Cerebellar nuclear complex (tissue), 1 donor: ENCODE data around the gene MYL6B.

Experiments
- DNase-seq, 2 experiments: peaks; one replicate each; lab custom pipeline; 2025; lab: John Stamatoyannopoulos, UW

MYL6B gene

GRCh38 chr12:56122637-56123036 lies 29.8 kb upstream of the MYL6B start:
- no peak for DNase-seq

DNA sequence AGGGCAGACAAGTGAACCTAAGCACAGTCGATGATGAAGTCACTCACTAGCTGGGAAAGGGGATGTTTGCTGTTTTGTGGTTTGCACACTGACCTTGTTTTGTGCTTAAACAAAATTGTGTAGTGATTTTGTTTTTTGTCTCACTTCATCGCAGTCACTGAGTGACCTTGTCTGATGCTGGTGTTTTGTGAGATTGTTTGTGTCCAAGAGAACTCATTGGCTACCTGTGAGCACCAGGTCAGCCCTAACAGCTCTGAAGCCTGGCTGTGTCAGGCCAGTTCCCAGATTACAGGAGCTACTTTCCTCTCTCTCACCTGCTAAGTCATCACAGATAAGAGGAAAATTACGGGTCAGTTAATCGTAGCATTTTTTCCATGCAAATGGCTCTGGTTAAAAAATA lies 28.3 kb upstream of the MYL6B start:
- DNase-seq: no peak

DNA sequence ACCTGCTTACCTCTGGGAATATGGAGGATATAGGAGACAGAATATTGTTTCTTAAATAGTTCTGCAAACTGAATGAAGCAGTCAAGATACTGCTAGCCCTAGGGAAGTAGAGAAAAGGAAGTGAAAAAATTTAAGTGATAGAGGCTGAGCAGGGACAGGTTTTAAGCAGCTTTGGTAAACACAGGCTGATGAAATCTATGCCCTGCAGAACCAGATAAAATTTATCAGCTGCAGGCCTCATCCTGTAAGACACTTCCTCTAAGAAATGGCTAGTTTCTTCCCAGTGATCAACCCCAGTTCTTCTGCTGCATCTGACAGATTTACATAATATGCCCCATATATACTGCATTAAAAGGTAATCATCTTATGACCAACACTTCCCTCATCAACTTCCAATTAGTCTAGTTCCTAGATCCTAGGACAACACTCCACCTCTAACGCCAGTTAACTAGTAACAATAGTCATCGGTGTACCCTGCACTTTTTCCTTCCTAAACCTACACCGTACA lies 25.6 kb upstream of the MYL6B start:
- DNase-seq: no peak

DNA sequence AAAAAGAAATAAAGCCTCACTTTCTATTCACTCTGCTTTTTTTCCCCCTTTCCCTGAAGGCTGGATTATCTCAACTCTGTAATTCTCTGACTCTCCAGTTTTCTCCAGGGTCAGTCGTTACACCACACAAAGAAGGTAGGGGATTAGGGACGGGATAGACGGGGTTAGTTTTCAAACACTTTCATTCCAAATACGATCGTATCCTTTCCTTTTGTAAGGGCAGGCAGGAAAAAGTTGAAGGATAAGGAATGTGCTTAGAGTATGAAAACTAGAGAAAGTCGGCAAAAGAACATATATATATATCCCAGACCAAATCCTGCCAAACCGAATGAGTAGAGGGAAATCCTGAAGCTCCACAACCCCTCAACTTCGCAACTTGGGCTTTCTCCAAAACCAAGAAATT lies 24.9 kb upstream of the MYL6B start:
- no peak for DNase-seq

DNA sequence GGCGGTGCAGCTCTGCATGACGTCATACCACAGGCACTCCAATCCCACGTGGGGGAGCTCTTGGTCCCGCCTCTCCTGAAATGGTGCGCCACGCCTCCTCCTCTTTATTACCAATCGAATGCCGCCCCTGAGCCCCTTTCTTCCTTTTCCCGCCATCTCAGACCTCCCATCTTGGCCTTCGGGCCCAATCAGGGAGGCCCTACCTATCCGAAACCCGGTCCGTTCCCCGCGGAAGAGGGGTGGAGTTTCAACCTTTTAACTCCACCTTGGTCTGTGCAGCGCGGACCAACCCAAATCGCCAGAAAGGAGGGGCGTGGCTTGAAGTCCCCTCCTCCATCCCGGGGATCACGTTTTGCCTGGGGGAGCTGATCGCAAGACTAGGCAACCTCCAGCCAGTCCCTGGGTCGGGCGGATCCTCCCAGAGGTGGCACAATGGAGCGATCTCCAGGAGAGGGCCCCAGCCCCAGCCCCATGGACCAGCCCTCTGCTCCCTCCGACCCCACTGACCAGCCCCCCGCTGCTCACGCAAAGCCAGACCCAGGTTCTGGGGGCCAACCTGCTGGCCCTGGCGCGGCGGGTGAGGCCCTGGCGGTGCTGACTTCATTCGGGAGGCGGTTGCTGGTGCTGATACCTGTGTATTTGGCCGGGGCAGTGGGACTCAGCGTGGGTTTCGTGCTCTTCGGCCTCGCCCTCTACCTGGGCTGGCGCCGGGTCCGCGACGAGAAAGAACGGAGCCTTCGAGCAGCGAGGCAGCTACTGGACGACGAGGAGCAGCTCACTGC lies 24.3 kb upstream of the MYL6B start, which contains the start of gene ESYT1:
Gene ESYT1, plus strand, starts transcription at position 380 of the 782 bp plus-strand sequence. Its CDS starts 53 bp downstream, at position 433.
- peak; percentile 98 to 100 for DNase-seq

DNA sequence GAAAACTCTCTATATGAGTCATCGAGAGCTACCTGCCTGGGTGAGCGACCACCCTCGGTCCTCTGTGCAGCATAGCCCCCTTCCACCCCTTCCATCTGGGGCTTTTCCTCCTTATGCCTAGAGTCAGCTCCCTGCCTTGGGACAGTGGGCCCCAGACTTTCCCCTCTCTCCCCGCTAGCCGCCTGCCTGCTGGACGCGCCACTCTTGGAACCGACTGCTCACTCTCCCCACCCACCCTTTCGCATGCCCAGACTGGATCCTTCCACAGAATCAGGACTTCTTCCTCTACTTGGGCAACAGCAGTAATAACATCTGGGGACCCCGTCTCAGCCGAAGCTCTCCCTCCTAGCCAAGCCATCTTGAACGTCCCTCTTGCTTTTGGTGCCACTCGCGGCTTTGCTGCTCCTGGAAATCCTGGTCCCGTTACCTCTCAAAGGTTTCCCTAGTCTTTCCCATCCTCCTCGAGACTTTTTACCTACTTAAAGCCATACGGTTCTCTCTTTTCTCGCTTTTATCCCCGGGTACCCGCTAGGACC lies 23.6 kb upstream of the MYL6B start:
- DNase-seq: no peak

DNA sequence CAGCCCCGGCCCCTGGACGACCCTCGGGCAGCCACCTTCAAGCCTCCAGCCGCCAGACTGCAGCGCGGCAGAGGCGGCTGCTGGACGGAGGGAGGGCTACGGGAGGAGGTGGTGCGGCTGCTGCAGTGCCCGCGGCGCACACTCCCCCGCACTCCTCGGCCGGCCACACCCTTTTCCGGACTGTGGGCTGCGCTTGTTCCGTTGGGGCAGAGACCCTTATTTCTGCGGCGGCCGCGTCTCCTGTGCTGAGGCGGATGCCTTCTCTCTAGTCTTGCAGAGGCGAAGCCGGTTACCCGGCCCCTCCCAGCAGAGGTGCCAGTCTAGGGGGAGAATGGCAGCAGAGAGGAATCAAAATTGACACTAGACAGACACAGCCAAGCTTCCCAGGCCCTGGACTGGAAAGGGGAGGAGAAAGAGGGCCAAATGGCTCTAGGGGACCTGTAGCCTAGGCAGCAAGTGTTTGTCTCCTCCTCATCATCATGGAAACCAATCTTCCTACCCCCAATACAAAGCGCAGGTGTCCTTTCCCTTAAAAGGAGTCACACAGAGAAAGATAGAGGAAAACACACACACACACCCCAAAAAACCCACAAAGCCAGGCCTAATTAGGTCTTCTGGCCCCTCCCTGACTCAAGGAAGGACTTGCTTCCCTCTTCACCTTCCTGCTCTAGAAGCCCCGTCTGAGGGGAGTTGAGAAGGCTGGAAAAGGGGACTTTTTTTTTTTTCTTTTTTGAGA lies 23.0 kb upstream of the MYL6B start:
- DNase-seq: no peak

- DNase-seq: no peak
Measured at GRCh38 chr12:56129942-56130495, 22.4 kb upstream of the MYL6B start.

DNA sequence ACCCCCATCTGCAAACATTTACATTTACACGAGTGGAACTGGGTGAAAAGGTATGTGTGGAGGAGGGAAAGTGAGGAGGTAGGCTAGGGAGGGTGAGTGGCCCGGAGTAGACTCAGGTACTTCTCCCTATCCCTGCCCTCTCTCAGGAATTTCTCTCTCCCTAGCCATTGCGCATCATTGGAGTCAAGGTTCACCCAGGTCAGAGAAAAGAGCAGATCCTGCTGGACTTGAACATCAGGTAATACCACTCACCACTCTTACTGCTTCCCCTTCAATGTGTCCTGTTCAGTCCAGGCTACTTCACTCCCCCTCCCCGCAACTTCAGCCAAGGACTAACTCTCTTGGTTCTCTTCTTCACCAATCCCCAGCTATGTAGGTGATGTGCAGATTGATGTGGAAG lies 21.5 kb upstream of the MYL6B start:
- DNase-seq: no peak

- DNase-seq: no peak
Measured at GRCh38 chr12:56134897-56135296, 17.5 kb upstream of the MYL6B start.

GRCh38 chr12:56137853-56138571 lies 14.4 kb upstream of the MYL6B start:
- no peak for DNase-seq

DNA sequence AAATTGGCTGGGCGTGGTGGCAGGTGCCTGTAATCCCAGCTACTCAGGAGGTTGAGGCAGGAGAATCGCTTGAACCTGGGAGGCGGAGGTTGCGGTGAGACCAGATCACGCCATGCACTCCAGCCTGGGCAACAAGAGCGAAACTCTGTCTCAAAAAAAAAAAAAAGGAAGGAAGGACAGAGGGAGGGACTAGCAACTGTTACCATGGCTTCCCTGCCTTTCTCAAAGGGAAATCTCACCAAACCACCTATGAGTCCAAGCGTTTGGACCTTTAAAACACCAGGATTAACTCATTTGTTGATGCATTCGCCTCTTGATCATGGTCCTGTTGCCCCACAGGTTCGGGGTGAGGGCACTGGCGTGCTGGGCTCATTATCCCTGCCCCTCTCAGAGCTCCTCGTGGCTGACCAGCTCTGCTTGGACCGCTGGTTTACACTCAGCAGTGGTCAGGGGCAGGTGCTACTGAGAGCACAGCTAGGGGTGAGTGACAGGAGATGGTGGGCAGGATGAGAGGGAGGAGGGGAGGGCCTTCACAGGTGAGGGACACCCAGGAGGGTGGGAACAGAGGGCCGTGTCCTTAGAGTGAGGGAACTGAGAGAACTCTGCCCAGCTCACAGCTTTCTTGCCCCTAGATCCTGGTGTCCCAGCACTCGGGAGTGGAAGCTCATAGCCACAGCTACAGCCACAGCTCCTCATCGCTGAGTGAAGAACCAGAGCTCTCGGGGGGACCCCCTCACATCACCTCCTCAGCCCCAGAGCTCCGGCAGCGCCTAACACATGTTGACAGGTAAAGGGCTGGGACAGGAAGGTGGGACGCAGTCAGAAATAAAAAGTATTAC lies 10.2 kb upstream of the MYL6B start:
- DNase-seq: no peak

DNA sequence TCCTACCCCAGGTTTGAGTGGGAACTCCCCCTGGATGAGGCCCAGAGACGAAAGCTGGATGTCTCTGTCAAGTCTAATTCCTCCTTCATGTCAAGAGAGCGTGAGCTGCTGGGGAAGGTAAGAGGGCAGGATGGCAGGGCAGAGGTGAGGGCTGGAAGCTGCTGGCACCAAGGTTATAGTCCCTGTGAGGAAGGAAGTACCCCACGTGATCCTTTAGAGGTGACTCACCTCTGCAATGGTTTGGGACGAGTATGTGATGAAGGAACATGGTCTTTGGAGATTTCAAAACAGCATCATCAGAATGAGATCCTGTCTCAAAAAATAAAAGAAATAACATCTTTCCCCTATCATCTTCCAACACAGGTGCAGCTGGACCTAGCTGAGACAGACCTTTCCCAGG lies 9.2 kb upstream of the MYL6B start:
- DNase-seq: no peak

- DNase-seq: no peak
Measured at GRCh38 chr12:56143870-56144269, 8.5 kb upstream of the MYL6B start.

DNA sequence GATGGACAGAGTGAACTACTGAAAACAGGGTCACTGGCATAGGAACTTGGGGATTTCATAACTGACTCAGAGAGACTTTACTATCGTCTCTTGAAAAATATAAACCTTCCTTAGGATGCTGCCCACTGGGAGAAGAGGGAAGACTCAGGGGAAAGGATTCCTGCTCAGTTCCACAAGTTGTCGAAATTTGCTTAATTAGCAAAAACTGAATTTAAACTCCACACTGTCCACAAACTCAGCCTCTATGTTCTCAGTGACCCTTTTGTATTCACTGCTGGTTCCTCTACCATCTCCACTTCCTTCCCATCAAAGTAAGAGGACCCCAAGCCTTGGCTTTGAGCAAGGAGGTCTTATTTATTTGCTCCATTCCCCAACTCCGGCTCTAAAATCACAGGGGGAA lies 7.2 kb upstream of the MYL6B start:
- no peak for DNase-seq

DNA sequence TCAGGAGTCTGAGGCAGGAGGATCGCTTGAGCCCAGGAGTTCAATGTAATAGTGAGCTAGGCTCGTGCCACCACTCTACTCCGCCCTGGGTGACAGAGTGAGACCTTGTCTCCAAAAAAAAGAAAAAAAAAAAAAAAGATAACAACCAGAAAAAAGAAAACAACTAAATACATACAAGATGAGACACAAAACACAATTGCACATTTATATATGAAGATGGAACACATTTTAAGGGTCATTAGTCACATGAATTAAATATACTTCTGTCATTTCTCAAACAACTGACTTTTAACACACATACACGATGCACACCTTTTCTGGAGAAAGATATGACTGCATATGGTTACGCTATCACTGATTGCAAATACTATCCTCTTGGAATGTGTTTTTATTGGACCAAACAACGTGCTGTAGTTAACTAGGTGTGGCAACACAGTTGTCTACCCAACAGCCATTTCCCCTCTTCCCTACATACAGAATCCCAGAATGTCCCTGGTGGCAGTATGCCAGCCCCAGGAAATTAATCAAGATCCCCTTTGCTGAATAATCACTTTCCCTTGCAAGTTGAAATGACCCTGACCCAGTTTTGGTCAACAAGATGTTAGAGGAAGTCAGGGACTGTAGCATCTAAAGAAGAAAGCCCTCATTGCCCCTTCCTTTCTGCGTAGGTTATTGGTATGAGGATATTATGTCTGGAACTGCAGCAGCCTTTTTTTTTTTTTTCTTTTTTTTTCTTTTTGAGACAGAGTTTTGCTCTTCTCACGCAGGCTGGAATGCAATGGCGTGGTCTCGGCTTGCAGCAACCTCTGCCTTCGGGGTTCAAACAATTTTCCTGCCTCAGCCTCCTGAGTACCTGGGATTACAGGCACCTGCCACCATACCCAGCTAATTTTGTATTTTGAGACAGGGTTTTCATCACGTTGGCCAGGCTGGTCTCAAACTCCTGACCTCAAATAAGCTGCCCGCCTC lies 5.6 kb upstream of the MYL6B start:
- no peak for DNase-seq

DNA sequence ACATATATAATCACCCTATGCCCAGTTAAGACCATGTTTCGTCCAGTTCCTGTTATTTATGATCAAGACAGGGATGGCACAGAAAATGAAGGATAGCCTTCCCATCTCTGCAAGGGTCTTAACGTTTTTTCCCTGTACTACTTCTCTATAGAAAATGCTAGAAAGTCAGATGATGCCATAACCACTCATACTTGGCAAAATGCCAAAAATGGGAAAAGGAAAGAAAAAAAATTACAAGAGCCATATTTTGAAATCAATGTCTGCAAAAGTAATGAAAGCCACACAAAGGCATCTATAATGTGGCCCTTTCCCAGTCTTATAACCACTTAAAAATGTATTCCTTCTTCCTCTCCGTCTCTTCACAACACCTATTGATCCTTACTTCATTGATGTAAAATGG lies 1.8 kb upstream of the MYL6B start:
- no peak for DNase-seq

DNA sequence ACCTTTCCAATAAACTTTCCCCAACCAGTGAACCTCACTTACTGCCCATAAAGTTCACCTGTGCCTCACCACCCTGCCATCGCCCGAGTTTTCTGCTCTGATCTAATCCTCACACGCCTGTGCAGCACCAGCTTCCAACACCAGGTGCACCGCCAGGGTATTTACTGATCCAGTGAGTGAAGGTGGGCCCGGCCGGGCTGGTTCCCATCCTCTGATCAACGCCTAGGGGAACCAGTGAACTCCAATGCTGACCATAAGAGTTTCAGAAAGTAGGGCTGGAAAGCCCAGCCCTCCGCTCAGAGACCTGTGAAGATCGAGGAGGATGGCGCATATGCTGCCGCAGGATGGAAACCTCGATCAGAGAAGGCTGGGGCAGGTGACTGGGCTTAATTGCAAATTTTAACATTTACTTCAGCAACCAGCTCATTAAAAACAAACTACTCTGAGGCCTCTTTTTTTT lies 685 bp upstream of the MYL6B start:
- no peak for DNase-seq

GRCh38 chr12:56152756-56153677 lies 630 bp downstream of the MYL6B start:
- no peak for DNase-seq
